ENCODE data around the gene CACNA1C.

Gene CACNA1C

DNA sequence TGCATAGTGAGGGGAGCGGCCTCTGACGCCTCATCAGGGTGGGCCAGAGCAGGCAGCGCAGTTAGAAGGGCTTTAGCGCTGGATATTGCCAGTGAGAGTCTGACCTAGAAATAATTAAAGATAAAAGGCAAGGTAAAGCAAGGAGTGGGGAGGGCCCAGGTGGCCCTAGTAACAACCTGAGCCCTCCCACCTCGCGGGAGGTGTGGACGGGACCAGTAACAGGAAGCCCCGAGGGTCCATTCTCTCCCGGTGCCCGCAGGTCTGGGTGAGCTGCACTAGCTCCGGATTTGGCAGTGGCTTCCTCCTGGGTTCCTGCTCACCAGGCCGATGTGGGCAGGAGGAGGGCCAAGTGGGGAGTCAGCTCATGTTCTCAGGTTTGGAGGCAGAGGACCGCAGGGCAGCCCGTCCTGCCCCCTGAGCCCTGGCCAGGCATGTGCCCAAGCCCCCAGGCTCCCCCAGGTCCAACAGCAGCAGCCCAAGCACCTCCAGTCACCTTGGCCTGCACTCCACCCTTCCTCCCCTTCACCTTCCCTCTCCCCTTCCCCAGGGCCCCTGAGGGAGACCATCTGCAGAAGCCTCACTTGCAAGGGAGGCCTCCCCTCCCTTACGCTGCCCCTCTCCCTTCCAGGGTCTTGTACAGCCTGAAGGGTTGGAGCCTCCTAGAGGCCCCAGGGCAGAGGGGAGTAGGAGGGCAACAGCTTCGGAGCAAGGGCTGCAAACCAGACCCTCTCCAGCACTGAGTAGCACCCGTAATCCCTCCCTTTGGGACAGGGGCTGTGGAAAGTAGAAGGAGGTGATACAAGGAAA lies 597.7 kb downstream of the CACNA1C start:
- no peak for DNase-seq (ENCODE audit: low read depth in 1 of 2, low spot score in 1 of 2)

DNA sequence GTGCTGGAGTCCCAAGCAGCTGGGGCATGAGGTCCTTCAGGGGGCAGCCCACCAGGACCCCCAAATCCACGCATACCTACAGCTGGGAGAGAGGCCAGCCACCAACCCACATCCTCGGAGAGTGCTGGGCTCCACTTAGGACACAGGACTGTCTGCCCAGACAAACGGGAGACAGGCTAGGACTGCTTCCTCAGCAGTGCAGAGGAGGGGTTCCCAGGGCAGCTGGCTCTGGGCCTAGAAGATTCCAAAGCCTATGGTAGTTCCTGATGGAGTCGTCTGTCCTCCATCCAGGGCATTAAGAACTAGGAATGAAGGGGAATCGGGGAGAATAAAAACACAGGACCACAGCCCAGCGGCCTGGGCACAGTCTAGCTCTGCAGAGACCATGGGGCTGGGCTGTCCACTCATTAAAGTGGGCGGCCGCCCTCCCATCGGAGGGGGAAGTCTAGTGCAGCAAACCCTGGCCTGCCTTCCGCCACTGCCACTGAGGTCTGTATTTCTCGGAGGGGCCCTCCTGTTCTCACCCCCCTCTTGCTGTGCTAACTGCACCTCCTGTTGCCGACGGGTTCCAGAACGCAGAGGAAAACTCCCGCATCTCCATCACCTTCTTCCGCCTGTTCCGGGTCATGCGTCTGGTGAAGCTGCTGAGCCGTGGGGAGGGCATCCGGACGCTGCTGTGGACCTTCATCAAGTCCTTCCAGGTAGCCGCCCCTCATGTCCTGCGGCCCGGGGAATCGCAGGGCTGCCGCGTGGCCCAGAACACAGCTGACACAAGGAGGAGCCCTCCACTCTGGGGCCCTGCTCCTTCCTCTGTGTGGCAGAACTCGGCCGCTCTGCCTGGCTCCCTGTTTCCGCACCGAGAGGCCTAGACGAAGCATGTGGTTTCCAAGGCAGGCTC lies 598.5 kb downstream of the CACNA1C start:
- no peak for DNase-seq (ENCODE audit: low read depth in 1 of 2, low spot score in 1 of 2)

DNA sequence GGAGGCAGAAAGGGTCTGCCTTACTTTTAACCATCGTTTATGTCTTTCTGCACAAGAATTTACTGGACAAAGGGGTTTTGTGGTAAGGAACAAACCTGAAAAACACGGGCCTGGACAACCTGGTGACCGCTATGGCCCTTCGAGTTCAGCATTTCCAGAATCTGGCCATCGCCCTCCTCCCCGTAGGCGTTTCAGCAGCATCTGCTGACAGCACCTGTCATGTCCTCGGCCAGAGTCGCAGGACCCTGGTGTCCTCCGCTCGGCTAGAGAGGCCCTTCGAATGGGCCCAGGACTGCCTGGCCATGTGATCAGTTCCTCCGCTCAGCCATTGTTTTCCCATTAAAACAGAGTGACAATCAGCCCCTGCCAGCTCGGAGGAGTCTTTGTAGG lies 599.2 kb downstream of the CACNA1C start:
- no peak for DNase-seq (ENCODE audit: low read depth in 1 of 2, low spot score in 1 of 2)

DNA sequence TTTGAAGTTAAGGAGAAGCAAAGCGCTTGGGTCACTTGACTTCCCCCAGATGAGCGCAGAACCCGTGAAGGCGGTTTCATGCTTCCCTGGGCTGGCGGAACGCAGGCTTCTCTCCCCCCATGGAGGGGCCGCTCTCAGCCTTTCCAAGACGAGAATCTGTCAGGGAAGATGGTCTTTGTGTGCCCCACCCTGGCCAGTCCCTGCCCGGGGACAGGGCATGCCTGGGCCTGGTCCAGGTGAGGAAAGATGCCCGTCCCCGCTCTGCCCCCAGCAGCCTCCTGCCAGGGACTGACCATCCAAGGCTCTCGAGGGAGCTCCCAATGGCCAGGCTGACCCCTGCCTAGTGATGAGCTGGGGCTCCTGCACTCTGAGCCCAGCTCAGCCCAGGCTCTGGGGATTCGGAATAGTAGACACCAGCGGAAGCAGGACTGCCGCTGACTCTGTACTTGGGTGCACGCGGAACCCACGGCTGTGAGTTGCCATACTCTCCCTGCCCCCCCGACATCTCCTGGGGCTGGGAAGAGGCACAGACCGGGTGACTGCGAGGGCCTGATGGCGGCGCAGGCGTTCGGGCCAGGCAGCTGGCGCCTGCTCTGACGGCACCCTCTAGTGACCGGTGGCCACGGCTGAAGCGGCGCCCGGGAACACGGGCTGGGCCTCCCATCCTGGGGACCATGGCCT lies 599.8 kb downstream of the CACNA1C start:
- no peak for DNase-seq (ENCODE audit: low read depth in 1 of 2, low spot score in 1 of 2)

DNA sequence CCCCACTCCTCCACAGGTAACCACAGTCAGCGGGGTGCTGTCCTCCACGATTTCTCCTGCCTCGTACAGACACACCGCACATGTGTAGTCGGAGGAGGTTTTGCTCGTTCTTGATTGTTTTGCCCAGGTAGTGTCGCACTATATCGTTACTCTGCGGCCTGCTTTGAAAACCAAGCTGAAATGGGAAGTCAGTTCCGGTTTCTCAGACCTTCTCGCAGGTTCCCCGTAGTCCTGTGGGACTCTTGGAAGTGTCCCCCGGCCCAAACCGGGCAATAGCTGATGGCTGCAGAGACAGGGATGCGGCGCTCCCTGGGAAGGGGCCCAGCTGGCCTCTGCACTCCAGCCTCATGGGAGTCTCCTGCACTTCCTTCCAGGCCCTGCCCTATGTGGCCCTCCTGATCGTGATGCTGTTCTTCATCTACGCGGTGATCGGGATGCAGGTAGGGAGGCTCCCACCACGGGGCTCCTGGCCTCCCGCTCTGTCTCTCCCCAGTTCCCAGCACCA lies 600.7 kb downstream of the CACNA1C start:
- DNase-seq (ENCODE audit: low read depth in 1 of 2, low spot score in 1 of 2) = no peak

DNA sequence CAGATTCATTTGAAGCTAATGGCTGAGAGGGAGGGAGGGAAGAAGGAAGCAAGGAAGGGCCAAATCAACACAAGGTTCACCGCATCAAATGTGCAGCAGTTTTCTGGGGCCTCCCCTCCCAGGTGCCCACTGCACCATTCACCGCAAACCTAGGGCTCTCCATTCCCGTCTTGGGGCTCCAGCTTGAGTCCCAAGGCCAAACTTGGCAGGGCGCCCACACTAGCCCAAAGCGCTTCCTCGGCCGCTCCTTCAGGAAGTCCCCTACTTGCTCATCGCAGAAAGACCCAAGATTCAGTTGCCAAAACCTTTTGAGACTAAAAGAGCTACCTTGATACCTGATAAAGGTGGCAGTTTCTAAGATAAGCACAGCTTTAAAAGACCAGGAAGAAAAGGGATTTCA lies 601.5 kb downstream of the CACNA1C start:
- no peak for DNase-seq (ENCODE audit: low read depth in 1 of 2, low spot score in 1 of 2)

DNA sequence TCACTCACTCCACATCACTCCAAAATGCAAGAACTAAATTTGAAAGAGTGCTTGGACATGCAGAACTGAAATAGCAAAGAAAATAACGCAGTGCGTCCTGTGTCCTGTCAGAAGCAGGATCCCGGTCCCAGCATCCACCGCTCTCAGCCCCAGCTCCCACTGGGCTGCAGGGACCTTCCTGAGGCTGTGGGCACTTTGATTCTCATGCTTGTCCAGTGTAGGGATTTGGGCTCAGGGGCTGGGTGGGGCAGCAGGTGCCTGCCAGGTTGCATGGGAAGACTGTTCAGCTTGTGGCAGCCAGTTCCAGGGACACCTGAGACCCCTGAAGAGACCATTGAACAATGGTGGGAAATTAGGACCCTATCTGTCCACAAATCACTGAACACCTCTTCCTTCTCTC lies 602.0 kb downstream of the CACNA1C start:
- DNase-seq (ENCODE audit: low read depth in 1 of 2, low spot score in 1 of 2) = no peak

DNA sequence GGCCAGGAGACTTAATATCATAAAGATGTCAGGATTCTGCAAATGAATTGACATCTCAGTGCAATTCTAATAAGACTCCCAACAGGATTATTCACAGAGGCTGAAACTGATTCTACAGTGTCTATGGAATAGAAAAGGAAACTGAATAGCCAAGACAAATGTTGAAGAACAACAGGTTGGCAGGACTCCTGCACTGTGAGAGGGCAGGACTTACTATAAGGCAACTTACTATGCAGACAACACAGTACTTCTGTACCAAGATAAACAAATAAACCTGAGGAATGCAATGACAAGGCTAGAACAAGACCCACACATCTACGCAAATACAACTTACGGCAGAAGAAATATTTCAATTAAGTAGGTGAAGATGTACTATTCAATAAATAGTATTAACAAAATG lies 609.7 kb downstream of the CACNA1C start:
- no peak for DNase-seq (ENCODE audit: low read depth in 1 of 2, low spot score in 1 of 2)

DNA sequence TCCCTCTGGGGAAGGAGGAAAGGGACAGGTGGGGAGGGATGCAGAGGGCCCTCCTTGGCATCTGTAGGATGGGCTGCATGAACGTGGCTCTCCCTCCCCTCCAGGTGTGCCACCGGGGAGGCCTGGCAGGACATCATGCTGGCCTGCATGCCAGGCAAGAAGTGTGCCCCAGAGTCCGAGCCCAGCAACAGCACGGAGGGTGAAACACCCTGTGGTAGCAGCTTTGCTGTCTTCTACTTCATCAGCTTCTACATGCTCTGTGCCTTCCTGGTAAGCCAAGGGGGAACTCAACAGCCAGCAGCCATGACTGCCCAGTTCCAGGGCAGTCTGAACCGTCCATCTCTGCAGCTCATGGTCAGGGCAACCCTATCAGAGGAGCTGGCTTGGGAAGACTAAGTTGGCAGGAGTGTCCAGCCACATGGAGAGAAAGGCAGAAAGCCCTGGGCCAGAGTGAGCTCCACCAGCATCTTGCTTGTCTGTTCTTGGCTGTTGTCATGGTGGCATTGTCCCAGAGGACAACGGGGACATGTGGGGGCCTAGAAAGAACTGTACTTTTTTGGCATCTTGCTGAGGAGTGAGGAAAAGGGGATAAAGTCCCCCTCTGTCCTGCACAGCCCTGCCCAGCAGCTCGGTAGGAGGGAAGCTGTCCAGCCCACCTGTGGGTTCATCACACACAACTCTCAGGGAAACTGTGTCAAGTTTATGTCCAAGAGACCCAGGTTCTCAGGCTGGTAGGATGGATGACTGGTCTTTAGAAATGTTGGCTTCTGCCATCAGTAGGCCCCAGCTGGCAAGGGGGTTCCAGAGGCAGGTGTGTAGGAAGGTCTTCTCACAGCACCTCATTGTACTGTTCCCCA lies 612.2 kb downstream of the CACNA1C start:
- DNase-seq (ENCODE audit: low read depth in 1 of 2, low spot score in 1 of 2) = no peak

DNA sequence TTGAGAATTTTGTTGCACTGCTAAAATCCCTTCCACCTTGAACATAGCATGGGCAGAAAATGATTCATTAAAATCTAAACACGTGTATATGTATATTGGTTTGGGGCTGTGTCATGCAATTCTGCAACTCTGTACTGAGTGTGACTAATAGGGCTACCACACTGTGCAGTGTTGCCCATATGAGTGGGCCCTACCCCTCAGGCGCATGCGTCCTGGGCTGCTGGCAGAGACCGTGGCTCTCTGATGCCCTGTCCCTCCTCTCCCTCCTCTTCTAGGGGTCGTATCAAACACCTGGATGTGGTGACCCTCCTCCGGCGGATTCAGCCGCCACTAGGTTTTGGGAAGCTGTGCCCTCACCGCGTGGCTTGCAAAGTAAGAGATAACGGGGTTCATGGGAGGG lies 613.6 kb downstream of the CACNA1C start:
- no peak for DNase-seq (ENCODE audit: low read depth in 1 of 2, low spot score in 1 of 2)

DNA sequence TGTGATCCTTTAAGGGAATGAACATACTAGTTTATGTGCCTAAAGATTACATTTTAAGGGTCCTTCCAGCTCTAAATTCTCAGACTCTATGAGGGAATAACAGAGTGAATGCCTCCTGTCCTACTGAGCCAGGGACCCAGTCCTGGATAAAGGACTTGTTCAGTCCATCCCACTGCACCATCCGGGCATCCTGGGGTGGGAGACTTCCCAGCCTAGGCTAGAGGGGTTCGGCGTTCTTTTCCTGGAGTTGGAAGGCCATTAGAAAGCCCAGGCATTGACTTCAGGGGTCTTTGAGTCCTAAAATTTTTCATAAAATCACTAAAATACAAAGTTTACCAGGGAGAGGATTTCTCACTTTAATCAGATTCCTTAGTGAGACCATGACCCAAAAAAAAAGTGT lies 614.1 kb downstream of the CACNA1C start:
- DNase-seq (ENCODE audit: low read depth in 1 of 2, low spot score in 1 of 2) = no peak

DNA sequence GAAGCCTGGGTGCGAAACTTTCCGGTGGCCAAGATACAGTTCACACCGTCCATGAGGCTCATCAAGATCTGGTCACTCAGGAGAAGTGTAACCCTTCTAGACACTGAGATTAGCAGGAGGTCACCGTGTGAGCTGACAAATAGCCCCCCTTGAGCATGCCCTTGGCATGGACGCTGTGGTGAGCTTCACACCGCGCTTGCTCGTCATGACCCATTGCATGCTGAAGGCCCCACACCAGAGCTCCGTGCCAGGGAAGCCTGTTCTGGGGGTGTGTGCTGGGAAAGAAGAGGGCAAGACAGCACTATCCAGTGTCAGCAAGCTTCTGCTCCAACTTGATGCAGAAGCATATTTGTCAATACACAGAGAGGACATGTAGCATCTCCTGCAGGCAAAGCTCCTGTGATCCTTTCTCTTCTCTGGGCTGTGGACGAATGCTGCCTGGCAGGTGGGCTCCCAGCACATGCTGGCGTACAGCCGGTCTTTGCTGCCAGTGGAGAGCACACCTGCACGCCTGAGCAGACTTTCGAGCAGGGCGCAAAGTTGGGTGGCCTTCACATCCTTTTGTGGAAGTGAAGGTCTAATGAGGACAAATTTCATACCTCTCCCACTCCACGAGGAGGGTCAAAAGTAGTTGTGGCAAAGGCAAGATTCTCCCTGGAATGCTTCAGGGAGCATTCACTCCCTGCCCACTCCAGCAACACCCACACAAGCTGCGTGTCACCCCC lies 615.1 kb downstream of the CACNA1C start:
- no peak for DNase-seq (ENCODE audit: low read depth in 1 of 2, low spot score in 1 of 2)

DNA sequence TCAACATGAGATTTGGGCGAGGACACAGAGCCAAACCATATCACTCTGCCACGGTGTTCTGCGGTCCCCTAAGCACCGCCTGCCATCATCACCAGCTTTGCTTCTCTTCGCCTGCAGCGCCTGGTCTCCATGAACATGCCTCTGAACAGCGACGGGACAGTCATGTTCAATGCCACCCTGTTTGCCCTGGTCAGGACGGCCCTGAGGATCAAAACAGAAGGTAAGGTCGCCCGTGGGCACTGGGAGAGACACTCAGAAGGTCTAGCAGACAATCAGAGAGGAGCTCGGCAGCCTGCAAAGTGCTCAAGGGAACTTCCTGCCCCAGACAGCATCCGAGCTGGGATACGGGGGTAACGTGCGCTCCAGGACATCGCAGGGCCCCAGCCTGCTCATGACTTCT lies 616.0 kb downstream of the CACNA1C start:
- no peak for DNase-seq (ENCODE audit: low read depth in 1 of 2, low spot score in 1 of 2)

DNA sequence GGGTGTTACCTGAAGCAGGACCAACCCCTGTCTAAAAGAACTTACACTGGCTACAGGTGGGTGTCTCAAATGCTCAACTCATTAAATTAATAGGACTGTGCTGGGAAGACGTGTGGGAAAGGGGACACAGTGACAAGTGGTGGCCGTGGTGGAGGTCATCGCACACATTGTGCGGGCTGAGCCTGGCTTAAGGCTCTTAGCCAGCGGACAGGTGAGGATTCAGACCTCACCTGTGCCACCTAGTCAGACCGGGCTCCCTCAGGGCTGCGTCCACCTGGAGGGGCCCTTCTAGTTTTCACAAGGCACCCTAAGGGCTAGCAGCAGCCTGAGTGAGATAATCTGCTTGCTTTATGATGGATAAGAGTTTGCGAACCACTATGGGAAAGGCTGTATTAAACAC lies 616.8 kb downstream of the CACNA1C start:
- no peak for DNase-seq (ENCODE audit: low read depth in 1 of 2, low spot score in 1 of 2)

DNA sequence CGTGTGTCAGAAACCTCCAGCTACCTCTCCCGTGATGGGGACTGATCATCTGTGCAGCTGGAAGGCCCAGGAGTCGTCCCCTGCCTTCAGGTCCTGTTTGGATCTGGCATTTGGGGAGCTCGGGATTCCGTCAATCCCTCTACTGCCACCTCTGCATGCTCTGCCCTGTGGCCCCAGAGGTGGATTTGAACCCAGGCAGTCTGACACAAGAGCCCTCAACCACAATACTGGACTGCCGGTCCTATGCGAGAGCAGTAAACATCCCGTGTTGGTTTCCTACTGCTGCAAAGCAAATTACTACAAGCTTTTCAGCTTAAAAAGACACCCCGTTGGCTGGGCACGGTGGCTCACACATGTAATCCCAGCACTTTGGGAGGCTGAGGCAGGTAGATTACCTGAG lies 620.1 kb downstream of the CACNA1C start:
- DNase-seq (ENCODE audit: low read depth in 1 of 2, low spot score in 1 of 2) = no peak

DNA sequence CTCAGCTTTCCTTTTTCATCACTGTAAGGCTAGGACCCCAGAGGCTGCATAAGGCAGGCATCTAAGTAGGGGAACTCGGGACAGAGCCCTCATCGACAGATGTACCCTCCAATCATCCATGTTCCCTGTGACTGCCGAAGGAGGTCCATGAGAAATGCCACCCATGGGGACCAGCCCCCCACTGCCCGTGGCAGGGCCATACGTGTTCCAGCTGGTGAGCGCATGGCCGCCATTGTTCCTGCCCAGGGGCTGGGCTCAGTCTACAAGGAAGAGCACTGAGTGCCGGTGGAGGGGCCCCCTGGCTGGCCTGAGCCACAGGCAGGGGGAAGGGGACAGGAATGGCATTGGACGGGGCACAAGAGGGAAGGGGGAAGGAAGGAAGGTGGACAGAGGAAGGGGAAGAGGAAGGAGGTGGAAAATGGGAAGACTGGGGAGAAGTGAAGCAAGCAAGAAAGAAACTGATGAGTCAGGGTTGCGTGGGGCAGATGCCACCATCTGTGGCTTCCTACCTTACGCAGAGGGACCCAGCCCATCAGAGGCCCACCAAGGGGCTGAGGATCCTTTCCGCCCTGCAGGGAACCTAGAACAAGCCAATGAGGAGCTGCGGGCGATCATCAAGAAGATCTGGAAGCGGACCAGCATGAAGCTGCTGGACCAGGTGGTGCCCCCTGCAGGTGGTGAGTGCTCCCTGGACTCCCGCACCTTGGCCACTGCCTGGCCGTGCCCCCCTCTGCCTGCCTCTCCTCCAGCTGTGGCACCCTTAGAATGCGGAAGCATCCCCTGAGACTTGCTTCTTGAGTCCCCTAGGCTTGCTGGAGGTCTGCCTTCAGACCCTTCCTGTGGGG lies 621.4 kb downstream of the CACNA1C start:
- DNase-seq (ENCODE audit: low read depth in 1 of 2, low spot score in 1 of 2) = no peak

DNA sequence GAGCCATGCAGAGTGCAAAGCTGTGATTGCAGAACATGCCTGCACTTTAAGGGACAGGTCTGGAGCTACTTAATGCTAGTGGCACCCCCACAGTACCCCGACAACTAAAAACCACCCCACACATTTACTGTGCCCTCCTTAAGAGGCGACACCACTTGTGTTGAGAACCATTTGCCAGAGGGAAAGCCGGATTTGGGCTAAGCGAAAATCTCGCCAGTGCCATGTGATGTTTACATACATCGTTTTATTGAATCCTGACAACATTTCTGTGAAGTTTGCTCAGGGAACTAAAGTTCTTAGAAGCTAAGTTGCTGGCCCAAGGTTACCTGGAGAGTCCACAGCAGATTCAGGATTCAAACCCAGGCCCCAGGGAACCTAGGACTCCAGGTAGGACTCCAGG lies 623.0 kb downstream of the CACNA1C start:
- DNase-seq (ENCODE audit: low read depth in 1 of 2, low spot score in 1 of 2) = no peak

DNA sequence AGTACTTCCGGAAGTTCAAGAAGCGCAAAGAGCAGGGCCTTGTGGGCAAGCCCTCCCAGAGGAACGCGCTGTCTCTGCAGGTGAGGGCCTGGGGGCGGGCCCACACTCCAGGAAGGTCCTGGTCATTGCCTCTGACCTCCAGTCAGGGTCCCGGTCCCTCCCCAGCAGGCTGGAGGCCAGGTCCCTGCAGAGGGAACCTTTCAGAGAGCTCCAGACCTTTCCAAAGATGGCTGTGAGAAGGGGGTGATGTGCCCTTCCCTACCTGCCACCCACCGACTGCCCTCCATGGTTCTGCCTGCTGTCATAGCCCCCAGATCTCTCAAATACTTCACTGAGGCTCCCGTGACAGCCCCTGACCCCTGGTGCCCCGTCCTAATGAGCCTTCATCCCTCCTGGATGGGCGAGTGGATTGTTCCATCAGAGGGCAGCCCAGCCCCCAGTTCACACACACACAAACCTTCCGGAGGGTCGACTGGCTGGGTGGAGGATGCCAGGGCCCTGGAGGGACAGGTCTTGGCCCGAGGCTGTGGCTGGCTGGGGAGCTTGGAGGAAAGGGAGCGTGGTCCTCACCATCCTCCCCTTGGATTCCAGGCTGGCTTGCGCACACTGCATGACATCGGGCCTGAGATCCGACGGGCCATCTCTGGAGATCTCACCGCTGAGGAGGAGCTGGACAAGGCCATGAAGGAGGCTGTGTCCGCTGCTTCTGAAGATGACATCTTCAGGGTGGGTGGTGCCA lies 624.5 kb downstream of the CACNA1C start:
- no peak for DNase-seq (ENCODE audit: low read depth in 1 of 2, low spot score in 1 of 2)

Data from activated CD4-positive, alpha-beta T cell treated with anti-CD3 and anti-CD28 coated beads, Interleukin-2, amount 50 U/mL, for 24 hours (primary cell).